Loucy (cell line): ENCODE measurements around the gene ATP10A.

Source experiments
- H2AFZ ChIP-seq: fragments of 200-600 bp; sonication (generic); 2 replicates; pipeline ENCODE4 v1.6.0; 2016; ENCODE audit warnings: antibody characterized with exemption, mild to moderate bottlenecking, low read length, moderate library complexity
- H3F3A ChIP-seq: fragments of 200-600 bp; 2 replicates; pipeline ENCODE4 v1.6.0; 2016; ENCODE audit warnings: antibody characterized with exemption, low read depth, mild to moderate bottlenecking
- H3K27me3 ChIP-seq: fragments of 200-600 bp; sonication (generic); 2 replicates; pipeline ENCODE4 v1.6.1; 2014; ENCODE audit warnings: low read length, mild to moderate bottlenecking; ENCODE audit not compliant: insufficient read depth, poor library complexity, severe bottlenecking
- H3K36me3 ChIP-seq: fragments of 200-600 bp; sonication (generic); 2 replicates; pipeline ENCODE4 v1.6.1; 2016; ENCODE audit warnings: low read length; ENCODE audit not compliant: insufficient read depth
- H3K4me1 ChIP-seq: fragments of 200-600 bp; sonication (generic); 2 replicates; pipeline ENCODE4 v1.5.1; 2014; ENCODE audit warnings: low read length, mild to moderate bottlenecking; ENCODE audit not compliant: insufficient read depth, poor library complexity, severe bottlenecking
- H3K4me2 ChIP-seq: fragments of 200-600 bp; sonication (generic); 2 replicates; pipeline ENCODE4 v1.6.0; 2014; ENCODE audit warnings: antibody characterized with exemption, low read length, low read depth, mild to moderate bottlenecking; ENCODE audit not compliant: poor library complexity, severe bottlenecking
- H3K4me3 ChIP-seq: fragments of 200-600 bp; sonication (generic); 2 replicates; pipeline ENCODE4 v1.5.1; 2014; ENCODE audit warnings: low read length, mild to moderate bottlenecking, mixed read lengths; ENCODE audit not compliant: poor library complexity, severe bottlenecking
- H3K79me2 ChIP-seq: fragments of 200-600 bp; sonication (generic); 2 replicates; pipeline ENCODE4 v1.6.1; 2014; ENCODE audit warnings: low read length; ENCODE audit not compliant: insufficient read depth
- H3K9ac ChIP-seq: fragments of 200-600 bp; sonication (generic); 2 replicates; pipeline ENCODE4 v1.6.0; 2014; ENCODE audit warnings: mild to moderate bottlenecking, low read depth, low read length, moderate library complexity; ENCODE audit not compliant: poor library complexity, severe bottlenecking
- H3K9me2 ChIP-seq: fragments of 200-600 bp; sonication (generic); replicated peaks from 2 replicates; pipeline ENCODE4 v1.6.1; 2016; ENCODE audit warnings: low read depth, low read length, mixed read lengths
- H3K9me3 ChIP-seq: fragments of 200-600 bp; sonication (generic); 2 replicates; pipeline ENCODE4 v1.6.1; 2014; ENCODE audit warnings: mild to moderate bottlenecking, antibody characterized with exemption, low read length, low read depth; ENCODE audit not compliant: insufficient read depth
- H4K20me1 ChIP-seq: fragments of 200-600 bp; sonication (generic); 2 replicates; pipeline ENCODE4 v1.6.0; 2014; ENCODE audit warnings: antibody characterized with exemption, low read length, mild to moderate bottlenecking; ENCODE audit not compliant: insufficient read depth, poor library complexity, severe bottlenecking
- CTCF ChIP-seq: fragments of 200-600 bp; sonication (generic); conservative IDR thresholded peaks from 2 replicates; pipeline ENCODE4 v1.5.1; 2014; ENCODE audit warnings: mild to moderate bottlenecking, antibody characterized with exemption, low read length
- EZH2phosphoT487 ChIP-seq: fragments of 200-600 bp; IDR thresholded peaks from 2 replicates; pipeline ENCODE4 v1.6.1; 2018; ENCODE audit warnings: antibody characterized with exemption, mild to moderate bottlenecking, moderate library complexity, borderline replicate concordance

The ATP10A gene

GRCh38 chr15:25877681-25878080 is 14.6 kb upstream of the ATP10A start:
- no peaks in the 10 kb centered on the region for H3K36me3 ChIP-seq
- TF ChIP-seq CTCF (no peak), EZH2phosphoT487 (no peak)
- H3K79me2 ChIP-seq = no peaks in the 10 kb centered on the region

GRCh38 chr15:25876231-25877140 is 13.4 kb upstream of the ATP10A start:
- H2AFZ ChIP-seq = no peak overlapping the region
- TF ChIP-seq EZH2phosphoT487 (no peak), CTCF (no peak)
- H3K9me3 ChIP-seq = 0 out of 2 replicates have a peak, but pooled peaks cover 4% of the 10 kb centered on the region
- H3K79me2 ChIP-seq = no peaks in the 10 kb centered on the region
- H4K20me1 ChIP-seq = no peaks in the 10 kb centered on the region
- no peaks in the 10 kb centered on the region for H3K9me2 ChIP-seq
- no peak overlapping the region for H3K4me3 ChIP-seq
- no peaks in the 10 kb centered on the region for H3F3A ChIP-seq
- no peak overlapping the region for H3K4me2 ChIP-seq
- no peak overlapping the region for H3K9ac ChIP-seq
- H3K27me3 ChIP-seq = no peaks in the 10 kb centered on the region
- no peaks in the 10 kb centered on the region for H3K36me3 ChIP-seq
- no peaks in the 10 kb centered on the region for H3K4me1 ChIP-seq

More at GRCh38 chr15:25877681-25878080, 14.6 kb upstream of the ATP10A start:
- H3F3A ChIP-seq = no peaks in the 10 kb centered on the region
- H3K9me2 ChIP-seq = no peaks in the 10 kb centered on the region
- no peaks in the 10 kb centered on the region for H3K27me3 ChIP-seq
- no peak overlapping the region for H3K4me3 ChIP-seq
- no peak overlapping the region for H2AFZ ChIP-seq
- H4K20me1 ChIP-seq = no peaks in the 10 kb centered on the region
- H3K9ac ChIP-seq = no peak overlapping the region
- no peak overlapping the region for H3K4me2 ChIP-seq
- H3K4me1 ChIP-seq = no peaks in the 10 kb centered on the region
- H3K9me3 ChIP-seq = 0 out of 2 replicates have a peak, but pooled peaks cover 4% of the 10 kb centered on the region

GRCh38 chr15:25875566-25875965 is 12.4 kb upstream of the ATP10A start:
- H4K20me1 ChIP-seq = no peaks in the 10 kb centered on the region
- 0 out of 2 replicates have a peak, but pooled peaks cover 4% of the 10 kb centered on the region for H3K9me3 ChIP-seq
- H3K4me1 ChIP-seq = no peaks in the 10 kb centered on the region
- no peak overlapping the region for H3K4me2 ChIP-seq
- H2AFZ ChIP-seq = no peak overlapping the region
- no peaks in the 10 kb centered on the region for H3K36me3 ChIP-seq
- H3F3A ChIP-seq = no peaks in the 10 kb centered on the region
- no peaks in the 10 kb centered on the region for H3K9me2 ChIP-seq
- no peaks in the 10 kb centered on the region for H3K79me2 ChIP-seq
- no peaks in the 10 kb centered on the region for H3K27me3 ChIP-seq
- no peak overlapping the region for H3K9ac ChIP-seq
- H3K4me3 ChIP-seq = no peak overlapping the region
- TF ChIP-seq CTCF (no peak), EZH2phosphoT487 (no peak)
